OCI-LY3 (cell line): Measurements from ENCODE around the gene MGMT.

Experiments used
- H2AFZ ChIP-seq: fragments of 200-600, 300-600 bp; shearing (Covaris generic); 2 replicates; pipeline ENCODE4 v1.6.0; 2014; ENCODE audit warnings: antibody characterized with exemption, low read depth, low read length
- H3K27ac ChIP-seq: fragments of 200-600, 300-600 bp; sonication (generic); 2 replicates; pipeline ENCODE4 v1.5.1; 2014; ENCODE audit warnings: mild to moderate bottlenecking, low read length, moderate library complexity, mixed read lengths
- H3K27me3 ChIP-seq: fragments of 200-600, 300-600 bp; sonication (generic); 2 replicates; pipeline ENCODE4 v1.6.1; 2014; ENCODE audit warnings: low read depth, low read length, mixed read lengths
- H3K36me3 ChIP-seq: fragments of 200-600, 300-600 bp; sonication (generic); replicated peaks from 2 replicates; pipeline ENCODE3; 2014; ENCODE audit warnings: low read depth, low read length, mixed read lengths
- H3K4me1 ChIP-seq: fragments of 300-600, 200-600 bp; sonication (generic); 2 replicates; pipeline ENCODE4 v1.6.1; 2014; ENCODE audit warnings: low read length, mixed read lengths
- H3K4me2 ChIP-seq: fragments of 200-600, 300-600 bp; sonication (generic); 2 replicates; pipeline ENCODE4 v1.6.1; 2014; ENCODE audit warnings: low read length, mixed read lengths
- H3K4me3 ChIP-seq: fragments of 300-600, 200-600 bp; sonication (generic); 2 replicates; pipeline ENCODE4 v1.5.1; 2014; ENCODE audit warnings: antibody characterized with exemption, mild to moderate bottlenecking, low read length, moderate library complexity
- H3K79me2 ChIP-seq: fragments of 300-600, 200-600 bp; shearing (Covaris generic); 2 replicates; pipeline ENCODE4 v1.6.1; 2014; ENCODE audit warnings: mild to moderate bottlenecking, low read length, mixed read lengths
- H3K9ac ChIP-seq: fragments of 300-600, 200-600 bp; shearing (Covaris generic); 2 replicates; pipeline ENCODE4 v1.6.0; 2014; ENCODE audit warnings: mild to moderate bottlenecking, low read length, moderate library complexity
- H3K9me3 ChIP-seq: fragments of 200-600, 300-600 bp; shearing (Covaris generic); 2 replicates; pipeline ENCODE4 v1.6.1; 2014; ENCODE audit warnings: low read length, mixed read lengths; ENCODE audit not compliant: insufficient read depth
- H4K20me1 ChIP-seq: fragments of 200-600, 300-600 bp; sonication (generic); 2 replicates; pipeline ENCODE4 v1.6.1; 2016; ENCODE audit warnings: low read length, mixed read lengths; ENCODE audit not compliant: insufficient read depth
- EZH2phosphoT487 ChIP-seq: fragments of 200-600 bp; shearing (Covaris generic); IDR thresholded peaks from 2 replicates; pipeline ENCODE4 v1.6.1; 2018; ENCODE audit warnings: antibody characterized with exemption, mixed run types, low read depth
- TF ChIP-seq, protein P1 (sequence below): fragments of 200-600, 300-600 bp; sonication (generic); IDR thresholded peaks from 2 replicates; pipeline ENCODE4 v1.5.1; 2014; ENCODE audit warnings: antibody characterized with exemption, low read length, low read depth

Gene MGMT

DNA sequence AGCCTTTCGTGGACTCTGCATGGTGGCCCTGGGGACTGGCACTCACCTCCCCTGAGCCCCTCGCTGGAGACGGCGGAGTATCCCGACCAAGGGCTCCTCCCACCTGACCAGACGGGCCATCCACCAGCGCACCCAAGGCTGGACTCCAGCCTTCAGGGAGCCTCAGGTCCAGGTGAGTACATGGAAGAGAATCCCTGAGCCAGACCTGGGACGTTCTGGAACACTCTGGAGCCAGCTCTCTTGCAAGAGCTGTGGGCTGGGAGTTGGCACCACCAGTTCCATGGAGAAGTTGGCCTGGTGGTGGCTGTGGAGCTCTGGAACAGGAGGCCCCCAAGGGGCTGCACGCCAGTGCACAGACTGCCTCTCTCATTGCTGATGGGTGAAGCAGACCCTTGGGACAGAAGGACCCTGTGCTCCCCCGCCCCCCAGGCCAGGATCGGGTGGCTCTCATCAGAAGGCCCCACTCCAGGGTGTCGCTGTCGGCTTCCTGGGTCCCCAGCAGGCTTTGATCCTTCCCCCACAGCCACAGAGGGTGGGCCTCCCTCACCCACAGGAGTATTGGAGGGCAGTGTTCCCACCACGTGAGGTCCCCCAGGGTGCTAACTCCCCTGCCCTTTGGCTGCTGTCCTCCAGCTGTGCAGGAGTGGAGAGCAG, 307.2 kb downstream of the MGMT start:
- Histone ChIP-seq H3K9ac (no peak overlapping the region), H3K4me2 (no peak overlapping the region), H3K27ac (no peak overlapping the region), H3K9me3 (no peaks in the 10 kb centered on the region), H2AFZ (no peak overlapping the region), H3K4me3 (no peak overlapping the region), H3K79me2 (no peaks in the 10 kb centered on the region), H3K27me3 (no peaks in the 10 kb centered on the region), H3K4me1 (no peaks in the 10 kb centered on the region), H4K20me1 (no peaks in the 10 kb centered on the region), H3K36me3 (no peaks in the 10 kb centered on the region)
- TF ChIP-seq, protein P1, sequence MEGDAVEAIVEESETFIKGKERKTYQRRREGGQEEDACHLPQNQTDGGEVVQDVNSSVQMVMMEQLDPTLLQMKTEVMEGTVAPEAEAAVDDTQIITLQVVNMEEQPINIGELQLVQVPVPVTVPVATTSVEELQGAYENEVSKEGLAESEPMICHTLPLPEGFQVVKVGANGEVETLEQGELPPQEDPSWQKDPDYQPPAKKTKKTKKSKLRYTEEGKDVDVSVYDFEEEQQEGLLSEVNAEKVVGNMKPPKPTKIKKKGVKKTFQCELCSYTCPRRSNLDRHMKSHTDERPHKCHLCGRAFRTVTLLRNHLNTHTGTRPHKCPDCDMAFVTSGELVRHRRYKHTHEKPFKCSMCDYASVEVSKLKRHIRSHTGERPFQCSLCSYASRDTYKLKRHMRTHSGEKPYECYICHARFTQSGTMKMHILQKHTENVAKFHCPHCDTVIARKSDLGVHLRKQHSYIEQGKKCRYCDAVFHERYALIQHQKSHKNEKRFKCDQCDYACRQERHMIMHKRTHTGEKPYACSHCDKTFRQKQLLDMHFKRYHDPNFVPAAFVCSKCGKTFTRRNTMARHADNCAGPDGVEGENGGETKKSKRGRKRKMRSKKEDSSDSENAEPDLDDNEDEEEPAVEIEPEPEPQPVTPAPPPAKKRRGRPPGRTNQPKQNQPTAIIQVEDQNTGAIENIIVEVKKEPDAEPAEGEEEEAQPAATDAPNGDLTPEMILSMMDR: no peak
- TF ChIP-seq EZH2phosphoT487: no peak

DNA sequence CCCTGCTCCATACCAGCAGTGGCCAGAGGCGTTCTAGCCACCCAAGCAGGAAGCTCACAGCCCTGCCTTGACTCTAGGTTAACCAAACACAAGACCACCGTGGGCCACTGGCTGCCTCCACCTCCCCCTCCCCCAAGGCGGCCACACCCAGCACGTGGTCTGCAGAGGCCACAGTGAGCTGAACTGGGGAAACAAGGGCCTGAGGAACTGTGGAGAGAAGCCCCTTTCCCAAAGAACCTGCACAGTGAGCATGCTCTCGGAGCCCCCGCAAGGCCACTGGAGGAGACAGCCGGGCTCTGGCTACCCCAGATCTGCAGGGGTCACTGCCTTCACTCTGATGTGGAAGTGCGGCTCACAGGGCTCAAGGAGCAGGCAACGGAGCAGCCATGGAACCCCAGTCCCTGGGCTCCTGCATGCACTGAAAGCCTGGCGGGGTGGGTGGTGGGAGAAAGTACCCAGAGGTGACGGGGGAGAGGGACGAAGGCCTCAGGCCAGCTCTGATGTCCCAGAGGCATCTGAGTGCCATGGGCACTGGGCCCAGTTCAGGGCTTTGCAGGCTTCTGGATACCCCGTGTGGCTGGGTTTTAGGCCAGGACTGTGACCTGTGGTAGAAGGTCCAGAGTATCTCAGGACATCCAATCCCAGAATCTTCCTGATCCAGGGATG, 307.8 kb downstream of the MGMT start:
- no peaks in the 10 kb centered on the region for H3K9me3 ChIP-seq
- H3K9ac ChIP-seq: no peak overlapping the region
- H3K4me2 ChIP-seq: no peak overlapping the region
- no peaks in the 10 kb centered on the region for H3K79me2 ChIP-seq
- H3K27me3 ChIP-seq: no peaks in the 10 kb centered on the region
- no peak for TF ChIP-seq EZH2phosphoT487
- TF ChIP-seq, protein P1: no peak
- H3K36me3 ChIP-seq: no peaks in the 10 kb centered on the region
- no peaks in the 10 kb centered on the region for H4K20me1 ChIP-seq
- no peak overlapping the region for H2AFZ ChIP-seq
- H3K4me3 ChIP-seq: no peak overlapping the region
- no peak overlapping the region for H3K27ac ChIP-seq
- H3K4me1 ChIP-seq: no peaks in the 10 kb centered on the region

GRCh38 chr10:129775681-129776080, 308.6 kb downstream of the MGMT start:
- Histone ChIP-seq H3K4me2 (no peak overlapping the region), H3K79me2 (no peaks in the 10 kb centered on the region), H3K9me3 (no peaks in the 10 kb centered on the region), H3K36me3 (no peaks in the 10 kb centered on the region), H3K9ac (no peak overlapping the region), H3K4me3 (no peak overlapping the region), H4K20me1 (no peaks in the 10 kb centered on the region), H2AFZ (no peak overlapping the region), H3K27ac (no peak overlapping the region), H3K27me3 (no peaks in the 10 kb centered on the region), H3K4me1 (no peaks in the 10 kb centered on the region)
- TF ChIP-seq EZH2phosphoT487: no peak
- TF ChIP-seq, protein P1: no peak

GRCh38 chr10:129777687-129778086, 310.6 kb downstream of the MGMT start:
- Histone ChIP-seq H3K9me3 (no peaks in the 10 kb centered on the region), H3K27ac (no peak overlapping the region), H3K9ac (no peak overlapping the region), H3K36me3 (no peaks in the 10 kb centered on the region), H3K4me3 (no peak overlapping the region), H3K79me2 (no peaks in the 10 kb centered on the region), H3K4me1 (no peaks in the 10 kb centered on the region), H3K4me2 (no peak overlapping the region), H4K20me1 (no peaks in the 10 kb centered on the region), H3K27me3 (no peaks in the 10 kb centered on the region), H2AFZ (no peak overlapping the region)
- TF ChIP-seq, protein P1: no peak
- TF ChIP-seq EZH2phosphoT487: no peak
